Lower leg skin (tissue), 4 donors: ENCODE measurements around the gene FKBP1B. TPM values are rescaled to one million over a fixed set of nuclear protein-coding genes. Genes with fewer than 3 reads are reported as not detected.
"Not testable (repeated sequence)": the region's sequence is repeated elsewhere in the genome, so short reads cannot be mapped to it uniquely, and the experiment has no call there.

Source experiments
- DNase-seq, 2 donors: peaks; one replicate each; pipeline ENCODE4 v3.0.0-alpha.2; 2019; ENCODE audit warnings: low spot score in 2 of 2
- H3K4me3 ChIP-seq: fragments of 200-600 bp; sonication (generic); 2 replicates; pipeline ENCODE4 v1.5.1; 2017; ENCODE audit warnings: mild to moderate bottlenecking, low read depth; ENCODE audit not compliant: poor library complexity, severe bottlenecking
- CTCF ChIP-seq, 3 donors: fragments of 450-650 bp; IDR thresholded peaks; one replicate each; pipeline ENCODE4 v1.5.1; 2016; ENCODE audit warnings: antibody characterized with exemption in 3 of 3, mild to moderate bottlenecking in 3 of 3, moderate library complexity in 2 of 3
- POLR2A ChIP-seq, 2 donors: fragments of 450-650 bp; IDR thresholded peaks; one replicate each; pipeline ENCODE4 v1.6.1; 2016 to 2017; ENCODE audit warnings: antibody characterized with exemption in 2 of 2, mild to moderate bottlenecking in 1 of 2, moderate library complexity in 1 of 2
- WGBS, 2 donors: methylation state at CpG; one replicate each; pipeline ENCODE4 v1.1.5; 2018; 5-methylcytosine and 5-hydroxymethylcytosine counted together
- intact Hi-C: fragments of 100-400 bp; cut with DNase I; formaldehyde crosslinking; loops from one replicate; pipeline ENCODE4 v1.15.0; 2023; ENCODE audit warnings: low total_unique reads
- total RNA-seq, 4 donors: library from RNA; depleted of rRNA; stranded (reverse); fragments of >200 nt; gene quantifications; one replicate each; pipeline ENCODE4 v1.1.0, GENCODE V29; 2016

The FKBP1B gene
- total RNA-seq, 4 donors from 2014 or later: 7.2 to 11.8 (median 9.5) TPM

GRCh38 chr2:24084386-24085199 is 35.1 kb downstream of the FKBP1B start, which contains the start of gene TP53I3:
Gene TP53I3 (minus strand): TSS chr2:24084834. CDS start chr2:24084326, 508 bp downstream.
- H3K4me3 ChIP-seq: peak within 1 kb of the TSS; percentile 41
- intact Hi-C loops: loop anchor here (10.0 kb wide), 2 partner anchors 150 to 260 kb away; no protein-coding TSS in a partner anchor
- WGBS, 2 donors: 2% methylated on average over 38 to 44 of the region's 44 CpGs
- no peak for TF ChIP-seq POLR2A (IDR thresholded peaks at IDR 0.05)
- TF ChIP-seq CTCF (IDR thresholded peaks at IDR 0.05): peak in 2 of 3 donors; percentile 4 to 75
- DNase-seq: peak; percentile 79 to 98

DNA sequence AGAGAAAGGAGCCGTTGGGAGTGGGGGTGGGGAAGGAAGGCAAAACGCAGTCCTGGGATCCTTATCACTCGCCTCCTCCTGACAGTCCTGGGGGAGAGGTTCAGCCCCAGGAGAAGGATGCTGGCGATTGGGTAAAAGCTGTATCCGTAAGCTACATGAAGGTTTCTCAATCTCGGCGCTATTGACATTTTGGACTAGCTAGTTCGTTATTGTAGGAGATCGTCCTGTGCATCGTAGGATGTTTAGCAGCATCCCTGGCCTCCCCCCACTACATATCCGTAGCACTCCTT is 35.6 kb downstream of the FKBP1B start:
- intact Hi-C loops: loop anchor here (10.0 kb wide), 2 partner anchors 150 to 260 kb away; no protein-coding TSS in a partner anchor
- no peak for TF ChIP-seq POLR2A (IDR thresholded peaks at IDR 0.05)
- TF ChIP-seq CTCF (IDR thresholded peaks at IDR 0.05): no peak
- 17 to 32% methylated on average over 11 of the region's 11 CpGs for WGBS, 2 donors
- DNase-seq: no peak
- H3K4me3 ChIP-seq: peak overlapping the region; percentile 41

- H3K4me3 ChIP-seq: no peak overlapping the region
- TF ChIP-seq POLR2A (IDR thresholded peaks at IDR 0.05): no peak
- TF ChIP-seq CTCF (IDR thresholded peaks at IDR 0.05): no peak
- intact Hi-C loops: loop anchor here (10.0 kb wide), 2 partner anchors 151 to 261 kb away; no protein-coding TSS in a partner anchor
- no peak for DNase-seq
- 83 to 88% methylated on average over 1 of the region's 1 CpG for WGBS, 2 donors
Measured at GRCh38 chr2:24086241-24086640, 36.7 kb downstream of the FKBP1B start.

DNA sequence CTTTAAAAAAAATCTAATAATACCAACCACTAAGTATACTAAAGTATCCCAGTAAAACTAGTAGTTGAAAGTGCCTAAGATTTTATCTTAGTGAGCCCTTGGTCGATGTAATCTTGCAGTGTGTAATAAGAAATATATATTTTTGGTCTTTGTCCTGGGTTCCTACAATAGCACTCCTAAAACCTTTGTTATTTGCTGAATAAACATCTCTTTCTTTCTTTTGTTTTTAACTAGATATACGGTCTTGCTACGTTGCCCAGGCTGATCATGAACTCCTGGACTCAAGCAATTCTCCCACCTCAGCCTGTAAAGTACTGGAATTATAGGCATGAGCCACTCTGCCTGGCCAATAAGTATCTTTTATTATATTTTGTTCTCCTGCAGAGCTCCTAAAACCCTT is 37.5 kb downstream of the FKBP1B start:
- 77 to 82% methylated on average over 3 of the region's 3 CpGs for WGBS, 2 donors
- no peak for TF ChIP-seq POLR2A (IDR thresholded peaks at IDR 0.05)
- TF ChIP-seq CTCF (IDR thresholded peaks at IDR 0.05): no peak
- DNase-seq: no peak
- no peak overlapping the region for H3K4me3 ChIP-seq
- intact Hi-C loops: loop anchor here (10.0 kb wide), 2 partner anchors 152 to 262 kb away; no protein-coding TSS in a partner anchor

- TF ChIP-seq POLR2A (IDR thresholded peaks at IDR 0.05) (no peak), CTCF (IDR thresholded peaks at IDR 0.05) (no peak)
- 58 to 80% methylated on average over 2 of the region's 2 CpGs for WGBS, 2 donors
- intact Hi-C loops: loop anchor here (10.0 kb wide), 2 partner anchors 154 to 264 kb away; no protein-coding TSS in a partner anchor
- no peak overlapping the region for H3K4me3 ChIP-seq
- DNase-seq: no peak
Measured at GRCh38 chr2:24088821-24089359, 39.3 kb downstream of the FKBP1B start.

DNA sequence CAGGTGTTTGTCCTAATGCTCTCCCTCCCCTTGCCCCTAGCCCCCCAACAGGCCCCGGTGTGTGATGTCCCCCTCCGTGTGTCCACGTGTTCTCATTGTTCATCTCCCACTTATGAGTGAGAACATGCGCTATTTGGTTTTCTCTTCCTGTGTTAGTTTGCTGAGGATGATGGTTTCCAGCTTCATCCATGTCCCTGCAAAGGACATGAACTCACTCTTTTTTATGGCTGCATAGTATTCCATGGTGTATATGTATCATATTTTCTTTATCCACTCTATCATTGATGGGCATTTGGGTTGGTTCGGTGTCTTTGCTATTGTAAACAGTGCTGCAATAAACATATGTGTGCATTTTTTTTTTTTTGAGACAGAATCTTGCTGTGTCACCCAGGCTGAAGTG is 43.7 kb downstream of the FKBP1B start:
- DNase-seq, H3K4me3 ChIP-seq, intact Hi-C loops: not testable (repeated sequence)
- 98% methylated on average over 5 of the region's 5 CpGs for WGBS, 2 donors

DNA sequence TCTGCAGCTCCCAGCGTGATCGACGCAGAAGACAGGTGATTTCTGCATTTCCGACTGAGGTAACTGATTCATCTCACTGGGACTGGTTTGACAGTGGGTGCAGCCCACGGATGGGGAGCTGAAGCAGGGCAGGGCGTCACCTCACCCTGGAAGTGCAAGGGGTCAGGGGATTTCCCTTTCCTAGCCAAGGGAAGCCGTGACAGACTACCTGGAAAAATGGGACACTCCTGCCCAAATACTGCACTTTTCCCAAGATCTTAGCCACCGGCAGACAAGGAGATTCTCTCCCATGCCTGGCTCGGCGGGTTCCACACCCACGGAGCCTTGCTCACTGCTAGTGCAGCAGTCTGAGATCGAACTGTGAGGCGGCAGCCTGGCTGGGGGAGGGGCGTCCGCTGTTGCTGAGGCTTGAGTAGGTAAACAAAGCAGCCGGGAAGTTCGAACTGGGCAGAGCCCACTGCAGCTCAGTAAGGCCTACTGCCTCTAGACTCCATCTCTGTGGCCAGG is 45.7 kb downstream of the FKBP1B start:
- intact Hi-C loops, H3K4me3 ChIP-seq, DNase-seq: not testable (repeated sequence)
- 83 to 91% methylated on average over 17 of the region's 17 CpGs for WGBS, 2 donors

- intact Hi-C loops, DNase-seq, H3K4me3 ChIP-seq: not testable (repeated sequence)
- WGBS, 2 donors: 82 to 91% methylated on average over 2 of the region's 2 CpGs
Measured at GRCh38 chr2:24100732-24101131, 51.2 kb downstream of the FKBP1B start.
